Neutrophil (primary cell): ENCODE results near the gene HSBP1L1.

Source experiments
- H3K27ac ChIP-seq: fragments of 200-600 bp; sonication (generic); 2 replicates; pipeline ENCODE4 v1.5.1; 2016; ENCODE audit warnings: mild to moderate bottlenecking, moderate library complexity
- H3K27me3 ChIP-seq: fragments of 200-600 bp; sonication (generic); 2 replicates; pipeline ENCODE4 v1.6.0; 2016; ENCODE audit warnings: mild to moderate bottlenecking
- H3K36me3 ChIP-seq: fragments of 200-600 bp; sonication (generic); 2 replicates; pipeline ENCODE4 v1.5.1; 2017
- H3K4me1 ChIP-seq, 2 experiments: fragments of 200-600 bp in 1 of 2; sonication (generic) in 1 of 2; 1 replicate in 1 of 2; 2 replicates in 1 of 2; pipeline versions ENCODE4 v1.5.1 to v1.6.1; 2013 to 2016; ENCODE audit warnings: low read depth in 1 of 2, low read length in 1 of 2, mild to moderate bottlenecking in 1 of 2, moderate library complexity in 1 of 2; ENCODE audit not compliant: control insufficient read depth in 1 of 2, insufficient read depth in 1 of 2
- H3K4me3 ChIP-seq, 2 experiments: fragments of 200-600 bp in 1 of 2; sonication (generic) in 1 of 2; 1 replicate in 1 of 2; 2 replicates in 1 of 2; pipeline ENCODE4 v1.5.1; 2013 to 2016; ENCODE audit warnings: low read depth in 1 of 2, low read length in 1 of 2, mild to moderate bottlenecking in 1 of 2, moderate library complexity in 1 of 2
- H3K9me3 ChIP-seq: fragments of 200-600 bp; sonication (generic); 2 replicates; pipeline ENCODE4 v1.5.1; 2016
- TF ChIP-seq, protein P1 (sequence below): fragments of 200-600 bp; sonication (generic); IDR thresholded peaks from 2 replicates; pipeline ENCODE4 v1.5.1; 2016; ENCODE audit warnings: antibody characterized with exemption

The HSBP1L1 gene

DNA sequence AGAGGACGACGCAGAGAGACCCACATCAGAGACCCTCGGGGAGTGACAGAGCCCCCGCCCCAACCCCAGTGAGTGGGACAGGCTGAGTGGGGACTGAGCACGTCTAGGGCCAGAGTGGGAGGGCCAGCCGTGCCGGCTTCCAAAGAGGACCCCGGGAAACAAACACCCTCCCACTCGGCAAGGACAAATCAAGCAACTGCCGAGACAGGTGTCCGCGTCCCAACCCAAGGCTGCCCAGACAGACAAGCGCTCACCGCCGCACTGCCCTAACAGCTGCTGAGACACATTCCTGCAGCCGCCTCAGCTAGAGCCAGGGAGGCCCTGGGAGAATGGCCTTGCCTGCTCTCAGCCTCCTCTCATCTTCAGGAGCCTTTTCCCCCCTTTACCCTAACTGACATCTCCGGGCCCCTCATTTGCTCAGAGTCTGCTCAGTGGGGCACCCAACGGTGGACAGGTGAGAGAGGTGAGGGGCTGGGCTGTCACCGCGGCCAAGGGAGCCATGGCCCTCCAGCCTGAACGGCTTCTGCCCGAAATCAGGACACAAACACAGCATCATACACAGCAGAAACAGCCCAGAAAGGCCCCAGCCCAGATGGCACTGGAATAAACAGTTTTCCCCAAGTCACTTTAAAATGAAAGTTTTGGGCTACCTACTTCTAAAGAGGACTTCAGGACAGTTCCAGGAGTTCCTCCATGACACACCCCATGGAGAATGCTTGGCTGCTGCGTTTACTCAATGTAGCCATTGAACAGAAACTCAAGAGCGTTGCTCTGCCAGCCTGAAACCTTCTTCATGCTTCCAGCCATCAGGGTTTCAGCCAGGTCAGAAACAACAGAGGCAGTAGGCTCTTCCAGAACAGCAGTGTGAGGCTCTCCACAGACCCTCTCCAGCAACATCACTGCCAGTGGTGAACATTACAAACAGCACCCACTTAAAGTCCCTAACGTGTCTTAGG lies 36.6 kb upstream of the HSBP1L1 start:
- H3K27me3 ChIP-seq, result no peaks in the 10 kb centered on the region
- TF ChIP-seq, protein P1, sequence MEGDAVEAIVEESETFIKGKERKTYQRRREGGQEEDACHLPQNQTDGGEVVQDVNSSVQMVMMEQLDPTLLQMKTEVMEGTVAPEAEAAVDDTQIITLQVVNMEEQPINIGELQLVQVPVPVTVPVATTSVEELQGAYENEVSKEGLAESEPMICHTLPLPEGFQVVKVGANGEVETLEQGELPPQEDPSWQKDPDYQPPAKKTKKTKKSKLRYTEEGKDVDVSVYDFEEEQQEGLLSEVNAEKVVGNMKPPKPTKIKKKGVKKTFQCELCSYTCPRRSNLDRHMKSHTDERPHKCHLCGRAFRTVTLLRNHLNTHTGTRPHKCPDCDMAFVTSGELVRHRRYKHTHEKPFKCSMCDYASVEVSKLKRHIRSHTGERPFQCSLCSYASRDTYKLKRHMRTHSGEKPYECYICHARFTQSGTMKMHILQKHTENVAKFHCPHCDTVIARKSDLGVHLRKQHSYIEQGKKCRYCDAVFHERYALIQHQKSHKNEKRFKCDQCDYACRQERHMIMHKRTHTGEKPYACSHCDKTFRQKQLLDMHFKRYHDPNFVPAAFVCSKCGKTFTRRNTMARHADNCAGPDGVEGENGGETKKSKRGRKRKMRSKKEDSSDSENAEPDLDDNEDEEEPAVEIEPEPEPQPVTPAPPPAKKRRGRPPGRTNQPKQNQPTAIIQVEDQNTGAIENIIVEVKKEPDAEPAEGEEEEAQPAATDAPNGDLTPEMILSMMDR, result no peak
- peaks cover 19% of the 10 kb centered on the region for H3K9me3 ChIP-seq
- H3K36me3 ChIP-seq, result peaks cover 26% of the 10 kb centered on the region
- H3K4me3 ChIP-seq, result no peak overlapping the region
- no peaks in the 10 kb centered on the region for H3K4me1 ChIP-seq
- no peak overlapping the region for H3K27ac ChIP-seq

GRCh38 chr18:79928563-79928960 lies 35.9 kb upstream of the HSBP1L1 start:
- Histone ChIP-seq H3K4me3 (no peak overlapping the region), H3K36me3 (peaks cover 26% of the 10 kb centered on the region), H3K27me3 (no peaks in the 10 kb centered on the region), H3K4me1 (no peaks in the 10 kb centered on the region), H3K27ac (no peak overlapping the region), H3K9me3 (peaks cover 22% of the 10 kb centered on the region)
- TF ChIP-seq, protein P1, result no peak

GRCh38 chr18:79930020-79930642 lies 34.3 kb upstream of the HSBP1L1 start:
- peaks cover 23% of the 10 kb centered on the region for H3K36me3 ChIP-seq
- H3K9me3 ChIP-seq, result peaks cover 22% of the 10 kb centered on the region
- TF ChIP-seq, protein P1, result no peak
- H3K4me3 ChIP-seq, result no peak overlapping the region
- H3K4me1 ChIP-seq, result no peaks in the 10 kb centered on the region
- H3K27me3 ChIP-seq, result no peaks in the 10 kb centered on the region
- no peak overlapping the region for H3K27ac ChIP-seq

GRCh38 chr18:79931475-79931874 lies 33.0 kb upstream of the HSBP1L1 start:
- Histone ChIP-seq H3K27me3 (no peaks in the 10 kb centered on the region), H3K27ac (no peak overlapping the region), H3K9me3 (peaks cover 22% of the 10 kb centered on the region), H3K4me3 (no peak overlapping the region), H3K4me1 (no peaks in the 10 kb centered on the region), H3K36me3 (peaks cover 28% of the 10 kb centered on the region)
- TF ChIP-seq, protein P1, result no peak

GRCh38 chr18:79932907-79933306 lies 31.5 kb upstream of the HSBP1L1 start:
- TF ChIP-seq, protein P1, result no peak
- Histone ChIP-seq H3K27ac (no peak overlapping the region), H3K9me3 (peaks cover 22% of the 10 kb centered on the region), H3K4me3 (no peak overlapping the region), H3K27me3 (no peaks in the 10 kb centered on the region), H3K36me3 (peaks cover 31% of the 10 kb centered on the region), H3K4me1 (no peaks in the 10 kb centered on the region)
